WTC11 (cell line): ENCODE measurements around the gene RBM24. TPM values are rescaled to one million over a fixed set of nuclear protein-coding genes. Genes with fewer than 3 reads are reported as not detected.

Experiments used
- ATAC-seq: fragments of 200-7000 bp; cut with Tn5 transposase; 2 replicates; pipeline ENCODE4 v1.10.0; 2021; ENCODE audit warnings: mild to moderate bottlenecking, moderate library complexity
- CTCF ChIA-PET: fragments of 300-600 bp; sonication (Branson Sonifier 250); formaldehyde crosslinking; loops from one replicate; lab custom pipeline; 2021; ENCODE audit warnings: antibody characterized with exemption; lab: Charles Lee
- POLR2A ChIA-PET: fragments of 350-600 bp; sonication (Branson Sonifier 250); formaldehyde crosslinking; loops from one replicate; lab custom pipeline; 2021; ENCODE audit warnings: antibody characterized with exemption; lab: Charles Lee
- DNase-seq: peaks from one replicate; pipeline ENCODE4 v3.0.0; 2021; ENCODE audit warnings: low spot score
- H3K27ac Mint-ChIP-seq: 2 replicates; pipeline ENCODE4 v1.8.0; 2021; ENCODE audit warnings: mixed read lengths
- H3K27me3 Mint-ChIP-seq: 2 replicates; pipeline ENCODE4 v1.8.0; 2021; ENCODE audit warnings: low read depth, mild to moderate bottlenecking, moderate library complexity, mixed read lengths
- H3K36me3 Mint-ChIP-seq: 2 replicates; pipeline ENCODE4 v1.8.0; 2021; ENCODE audit warnings: mixed read lengths
- H3K4me1 Mint-ChIP-seq: 2 replicates; pipeline ENCODE4 v1.8.0; 2022; ENCODE audit warnings: mixed read lengths
- H3K4me3 Mint-ChIP-seq: 2 replicates; pipeline ENCODE4 v1.8.0; 2021; ENCODE audit warnings: mild to moderate bottlenecking, moderate library complexity, mixed read lengths
- H3K9me3 Mint-ChIP-seq: 2 replicates; pipeline ENCODE4 v1.8.0; 2021; ENCODE audit warnings: mixed read lengths
- AR ChIP-seq: fragments of 250-450 bp; sonication (Bioruptor Pico); IDR thresholded peaks from 2 replicates; pipeline ENCODE4 v1.9.0; 2021; ENCODE audit warnings: mild to moderate bottlenecking
- ATF2 ChIP-seq: sonication (generic); formaldehyde crosslinking; IDR thresholded peaks from 2 replicates; pipeline ENCODE4 v1.8.1; 2022; ENCODE audit warnings: low read depth, missing genetic modification reagents, borderline replicate concordance
- CBFB ChIP-seq: sonication (generic); formaldehyde crosslinking; IDR thresholded peaks from 2 replicates; pipeline ENCODE4 v1.8.1; 2022; ENCODE audit warnings: mild to moderate bottlenecking, low read depth, missing genetic modification reagents
- E2F1 ChIP-seq: sonication (generic); formaldehyde crosslinking; IDR thresholded peaks from 2 replicates; pipeline ENCODE4 v1.8.0; 2022; ENCODE audit warnings: mild to moderate bottlenecking, missing genetic modification reagents
- ESRRA ChIP-seq: sonication (generic); formaldehyde crosslinking; IDR thresholded peaks from 2 replicates; pipeline ENCODE4 v1.8.1; 2022; ENCODE audit warnings: mild to moderate bottlenecking, missing genetic modification reagents, borderline replicate concordance
- FOXP4 ChIP-seq: sonication (generic); formaldehyde crosslinking; IDR thresholded peaks from 2 replicates; pipeline ENCODE4 v1.8.0; 2022; ENCODE audit warnings: mild to moderate bottlenecking, missing genetic modification reagents
- GRHL2 ChIP-seq: fragments of 250-450 bp; sonication (Bioruptor Pico); IDR thresholded peaks from 2 replicates; pipeline ENCODE4 v1.8.0; 2022; ENCODE audit warnings: mild to moderate bottlenecking, moderate library complexity; ENCODE audit not compliant: insufficient replicate concordance, severe bottlenecking
- JUN ChIP-seq: sonication (generic); formaldehyde crosslinking; IDR thresholded peaks from 2 replicates; pipeline ENCODE4 v1.8.0; 2023; ENCODE audit warnings: mild to moderate bottlenecking, missing genetic modification reagents
- MAX ChIP-seq: sonication (generic); formaldehyde crosslinking; IDR thresholded peaks from 2 replicates; pipeline ENCODE4 v1.8.0; 2022; ENCODE audit warnings: mild to moderate bottlenecking, missing genetic modification reagents
- MYBL2 ChIP-seq: sonication (generic); formaldehyde crosslinking; IDR thresholded peaks from 2 replicates; pipeline ENCODE4 v1.8.1; 2023; ENCODE audit warnings: mild to moderate bottlenecking, moderate library complexity, missing genetic modification reagents
- NFYB ChIP-seq: sonication (generic); formaldehyde crosslinking; conservative IDR thresholded peaks from 2 replicates; pipeline ENCODE4 v1.8.0; 2022; ENCODE audit warnings: low read depth, missing genetic modification reagents
- NR2C2 ChIP-seq: sonication (generic); formaldehyde crosslinking; IDR thresholded peaks from 2 replicates; pipeline ENCODE4 v1.8.0; 2022; ENCODE audit warnings: mild to moderate bottlenecking, missing genetic modification reagents
- OVOL2 ChIP-seq: fragments of 250-450 bp; sonication (Bioruptor Pico); IDR thresholded peaks from 2 replicates; pipeline ENCODE4 v1.9.0; 2021; ENCODE audit warnings: mild to moderate bottlenecking, borderline replicate concordance
- RORB ChIP-seq: fragments of 250-450 bp; sonication (Bioruptor Pico); IDR thresholded peaks from 2 replicates; pipeline ENCODE4 v1.9.0; 2021; ENCODE audit warnings: mild to moderate bottlenecking
- SMAD4 ChIP-seq: sonication (generic); formaldehyde crosslinking; IDR thresholded peaks from 2 replicates; pipeline ENCODE4 v1.8.0; 2022; ENCODE audit warnings: mild to moderate bottlenecking, missing genetic modification reagents
- SOX15 ChIP-seq: fragments of 250-450 bp; sonication (Bioruptor Pico); IDR thresholded peaks from 2 replicates; pipeline ENCODE4 v1.9.0; 2021; ENCODE audit warnings: mild to moderate bottlenecking
- TCF7 ChIP-seq: sonication (generic); formaldehyde crosslinking; IDR thresholded peaks from 2 replicates; pipeline ENCODE4 v1.8.0; 2022; ENCODE audit warnings: mild to moderate bottlenecking, low read depth, missing genetic modification reagents, moderate library complexity
- USF2 ChIP-seq: sonication (generic); formaldehyde crosslinking; IDR thresholded peaks from 2 replicates; pipeline ENCODE4 v1.8.1; 2023; ENCODE audit warnings: mild to moderate bottlenecking, missing genetic modification reagents, moderate library complexity
- ZNF138 ChIP-seq: sonication (generic); formaldehyde crosslinking; conservative IDR thresholded peaks from 2 replicates; pipeline ENCODE4 v1.8.1; 2022; ENCODE audit warnings: mild to moderate bottlenecking, moderate library complexity, missing genetic modification reagents
- ZNF219 ChIP-seq: sonication (generic); formaldehyde crosslinking; IDR thresholded peaks from 2 replicates; pipeline ENCODE4 v1.8.0; 2023; ENCODE audit warnings: missing genetic modification reagents, mild to moderate bottlenecking, borderline replicate concordance
- ZNF317 ChIP-seq: sonication (generic); formaldehyde crosslinking; IDR thresholded peaks from 2 replicates; pipeline ENCODE4 v1.8.1; 2023; ENCODE audit warnings: low read depth, mild to moderate bottlenecking, moderate library complexity, missing genetic modification reagents, borderline replicate concordance
- ZNF423 ChIP-seq: fragments of 250-450 bp; sonication (Bioruptor Pico); IDR thresholded peaks from 2 replicates; pipeline ENCODE4 v2.1.2; 2022; ENCODE audit warnings: mild to moderate bottlenecking, moderate library complexity
- ZNF512 ChIP-seq: sonication (generic); formaldehyde crosslinking; IDR thresholded peaks from 2 replicates; pipeline ENCODE4 v1.8.1; 2022; ENCODE audit warnings: missing genetic modification reagents, borderline replicate concordance
- total RNA-seq: library from RNA; stranded (reverse); gene quantifications from 3 replicates; pipeline ENCODE4 v1.2.3, GENCODE V29; 2021

The RBM24 gene
- total RNA-seq, 1 experiment from 2014 or later: 0.63 TPM

GRCh38 chr6:17299750-17300149, 18.6 kb downstream of the RBM24 start:
- Mint-ChIP-seq H3K4me3 (no peak overlapping the region), H3K36me3 (no peaks in the 10 kb centered on the region), H3K9me3 (peaks cover 10% of the 10 kb centered on the region), H3K27me3 (peaks cover 2% of the 10 kb centered on the region; the same call in 1 of the 2 replicates), H3K27ac (no peak overlapping the region), H3K4me1 (peaks cover under 1% of the 10 kb centered on the region; the same call in 1 of the 2 replicates)
- DNase-seq (no peak), ATAC-seq (no peak)
- CTCF ChIA-PET: no interaction called here
- TF ChIP-seq ATF2 (CRISPR knock-in tag) (no peak), FOXP4 (CRISPR knock-in tag) (no peak), MAX (CRISPR knock-in tag) (no peak), ZNF219 (CRISPR knock-in tag) (no peak), ZNF512 (CRISPR knock-in tag) (no peak), OVOL2 (no peak), E2F1 (no peak), JUN (CRISPR knock-in tag) (no peak), RORB (CRISPR knock-in tag) (no peak), TCF7 (CRISPR knock-in tag) (no peak), ZNF138 (no peak), NR2C2 (no peak), ZNF317 (CRISPR knock-in tag) (no peak), ESRRA (no peak), SOX15 (CRISPR knock-in tag) (no peak), GRHL2 (no peak)
- POLR2A ChIA-PET: no interaction called here

- Mint-ChIP-seq H3K9me3 (peaks cover 10% of the 10 kb centered on the region), H3K4me1 (peaks cover 9% of the 10 kb centered on the region), H3K27me3 (peaks cover 6% of the 10 kb centered on the region; the same call in 1 of the 2 replicates), H3K36me3 (no peaks in the 10 kb centered on the region), H3K4me3 (no peak overlapping the region), H3K27ac (no peak overlapping the region)
- ATAC-seq (no peak), DNase-seq (no peak)
- POLR2A ChIA-PET: no interaction called here
- CTCF ChIA-PET: no interaction called here
- TF ChIP-seq AR (CRISPR knock-in tag) (no peak), MYBL2 (CRISPR knock-in tag) (no peak), NFYB (CRISPR knock-in tag) (no peak), CBFB (CRISPR knock-in tag) (no peak), SOX15 (CRISPR knock-in tag) (no peak), ZNF423 (CRISPR knock-in tag) (no peak), SMAD4 (CRISPR knock-in tag) (no peak), TCF7 (CRISPR knock-in tag) (no peak), USF2 (CRISPR knock-in tag) (no peak)
Observed at GRCh38 chr6:17300637-17301036, 19.5 kb downstream of the RBM24 start.
